HEK293T (cell line): ENCODE data around the gene ATP9A.

Source experiments
- BHLHE40 ChIP-seq: fragments of 450-650 bp; IDR thresholded peaks from 2 replicates; pipeline ENCODE4 v1.6.1; 2016; ENCODE audit warnings: mild to moderate bottlenecking, moderate library complexity, borderline replicate concordance
- CTBP1 ChIP-seq: fragments of 450-650 bp; IDR thresholded peaks from 2 replicates; pipeline ENCODE4 v1.6.1; 2016; ENCODE audit warnings: borderline replicate concordance
- FOXA1 ChIP-seq: fragments of 450-650 bp; IDR thresholded peaks from 2 replicates; pipeline ENCODE4 v1.6.1; 2016; ENCODE audit warnings: mild to moderate bottlenecking
- HDGF ChIP-seq: fragments of 450-650 bp; IDR thresholded peaks from 2 replicates; pipeline ENCODE4 v1.6.1; 2017; ENCODE audit warnings: antibody characterized with exemption, borderline replicate concordance
- NFRKB ChIP-seq: fragments of 450-650 bp; IDR thresholded peaks from 2 replicates; pipeline ENCODE4 v1.6.1; 2016; ENCODE audit warnings: mild to moderate bottlenecking, moderate library complexity
- SUZ12 ChIP-seq: fragments of 450-650 bp; IDR thresholded peaks from 2 replicates; pipeline ENCODE4 v1.6.1; 2016; ENCODE audit warnings: mild to moderate bottlenecking

- TF ChIP-seq BHLHE40, result no peak
- no peak for TF ChIP-seq CTBP1
- TF ChIP-seq SUZ12, result no peak
- no peak for TF ChIP-seq FOXA1
- TF ChIP-seq HDGF, result no peak
- no peak for TF ChIP-seq NFRKB
Measured at GRCh38 chr20:51583499-51583898, 184.7 kb downstream of the ATP9A start.
